Coronary artery (tissue), 2 donors: ENCODE measurements around the gene COL5A2.

ENCODE experiments used
- DNase-seq: peaks from one replicate; pipeline ENCODE4 v3.0.0-alpha.2; 2017; ENCODE audit warnings: low spot score
- H3K27ac ChIP-seq, 2 donors: fragments of 200-600 bp; sonication (generic); one replicate each; pipeline ENCODE4 v1.5.1; 2016 to 2019
- H3K4me3 ChIP-seq: fragments of 200-600 bp; sonication (generic); 2 replicates; pipeline ENCODE4 v1.5.1; 2016; ENCODE audit warnings: mild to moderate bottlenecking, moderate library complexity
- CTCF ChIP-seq: fragments of 200-600 bp; sonication (generic); IDR thresholded peaks from one replicate; pipeline ENCODE4 v1.5.1; 2019; ENCODE audit warnings: antibody characterized with exemption

Gene COL5A2

GRCh38 chr2:189203177-189203799, 23.7 kb upstream of the COL5A2 start:
- DNase-seq, result no peak
- Histone ChIP-seq H3K4me3 (no peak overlapping the region), H3K27ac (no peak overlapping the region)
- no peak for TF ChIP-seq CTCF

DNA sequence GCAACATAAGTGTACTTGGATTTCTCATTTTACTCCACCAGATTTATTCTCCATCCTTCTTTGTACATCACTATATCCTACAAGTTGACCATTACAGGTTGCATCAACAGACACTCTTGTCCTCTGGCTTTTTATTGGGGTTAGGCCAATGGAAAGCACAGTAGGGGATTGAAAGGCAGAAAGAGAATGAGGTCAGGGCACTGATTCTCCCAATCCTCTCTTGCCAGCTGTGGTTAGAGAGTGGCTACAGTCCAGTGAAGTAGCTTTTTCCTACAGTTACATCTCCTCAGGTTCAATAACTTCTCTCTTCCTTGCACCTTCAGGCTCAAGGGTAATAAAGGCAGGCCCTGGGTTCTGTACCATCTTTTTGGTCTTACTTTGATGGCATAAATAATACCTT, 20.2 kb upstream of the COL5A2 start:
- no peak for TF ChIP-seq CTCF
- Histone ChIP-seq H3K4me3 (no peak overlapping the region), H3K27ac (no peak overlapping the region)
- no peak for DNase-seq

GRCh38 chr2:189192766-189193165, 13.2 kb upstream of the COL5A2 start:
- no peak for DNase-seq
- Histone ChIP-seq H3K27ac (no peak overlapping the region), H3K4me3 (no peak overlapping the region)
- no peak for TF ChIP-seq CTCF

GRCh38 chr2:189191766-189192165, 12.2 kb upstream of the COL5A2 start:
- TF ChIP-seq CTCF, result no peak
- Histone ChIP-seq H3K27ac (no peak overlapping the region), H3K4me3 (no peak overlapping the region)
- DNase-seq, result no peak

GRCh38 chr2:189190685-189191084, 11.1 kb upstream of the COL5A2 start:
- Histone ChIP-seq H3K4me3 (no peak overlapping the region), H3K27ac (no peak overlapping the region)
- DNase-seq, result no peak
- TF ChIP-seq CTCF, result no peak

DNA sequence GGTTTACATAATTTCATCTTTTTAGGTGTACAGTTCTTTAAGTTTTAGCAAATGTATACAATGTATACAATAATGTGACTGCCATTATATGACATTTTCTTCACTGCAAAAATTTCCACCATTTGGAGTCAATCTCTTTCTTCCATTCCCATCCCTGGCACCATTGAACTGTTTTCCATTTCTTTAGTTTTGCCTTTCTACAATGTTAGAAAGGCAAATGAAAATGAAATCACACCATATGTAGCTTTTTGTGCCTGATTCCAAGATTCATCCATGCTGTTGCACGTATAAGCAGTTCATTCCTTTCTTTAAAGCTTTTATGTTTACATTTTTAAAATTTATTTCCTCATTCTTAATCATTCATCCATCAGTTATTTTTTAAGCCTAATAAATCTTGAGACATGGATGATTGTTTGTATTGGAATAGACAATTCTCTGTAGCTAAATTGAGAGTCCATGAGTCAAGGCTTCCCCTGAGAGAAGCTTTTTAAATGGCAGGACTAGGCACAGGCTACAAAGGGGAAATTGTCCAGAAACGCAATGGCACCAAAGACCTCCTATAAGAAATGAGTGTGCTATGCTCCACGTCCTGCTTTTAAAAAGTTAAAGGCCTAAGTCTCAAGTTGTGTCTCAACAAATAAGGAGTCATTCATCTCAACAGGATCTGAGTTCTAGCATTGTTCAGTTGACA, 8.7 kb upstream of the COL5A2 start:
- no peak for DNase-seq
- TF ChIP-seq CTCF, result no peak
- no peak overlapping the region for H3K27ac ChIP-seq
- no peak overlapping the region for H3K4me3 ChIP-seq

DNA sequence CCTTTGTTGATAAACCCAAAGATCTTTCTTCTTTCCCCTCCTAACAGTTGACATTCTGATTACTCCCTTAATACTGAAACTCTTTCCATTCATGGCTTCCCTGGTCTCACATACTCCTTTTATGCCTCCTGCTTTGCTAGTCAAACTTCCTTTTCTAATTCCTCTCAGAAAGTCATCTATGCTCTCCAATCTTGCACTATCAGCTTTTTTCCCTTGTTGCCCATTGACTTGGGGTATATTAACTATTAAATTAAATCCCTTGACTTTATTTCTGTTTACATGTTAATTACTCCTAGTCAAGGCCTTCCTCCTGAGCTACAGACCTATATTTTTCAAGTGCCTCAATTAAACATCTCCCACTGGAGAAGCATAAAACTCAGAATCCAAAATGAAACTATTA, 3.6 kb upstream of the COL5A2 start:
- H3K4me3 ChIP-seq, result no peak overlapping the region
- no peak for DNase-seq
- no peak for TF ChIP-seq CTCF
- H3K27ac ChIP-seq, result no peak overlapping the region
